Gastroesophageal sphincter (tissue), 4 donors: Measurements from ENCODE around the gene ATXN7. TPM values are rescaled to one million over a fixed set of nuclear protein-coding genes. Genes with fewer than 3 reads are reported as not detected.

ENCODE experiments used
- ATAC-seq: fragments of 150-250 bp; one replicate; pipeline ENCODE4 v1.9.1; 2016; ENCODE audit warnings: mild to moderate bottlenecking, moderate library complexity
- H3K27ac ChIP-seq, 4 donors: fragments of 200-600 bp; sonication (generic) in 3 of 4; 1 replicate in 3 of 4; 2 replicates in 1 of 4; pipeline ENCODE4 v1.5.1; 2016 to 2019
- H3K27me3 ChIP-seq: fragments of 200-600 bp; sonication (generic); one replicate; pipeline ENCODE4 v1.5.1; 2019
- H3K36me3 ChIP-seq, 2 donors: fragments of 200-600 bp; sonication (generic); one replicate each; pipeline ENCODE4 v1.5.1; 2019; ENCODE audit warnings: control low read depth in 1 of 2
- H3K4me1 ChIP-seq, 3 donors: fragments of 200-600 bp; sonication (generic); 1 replicate in 2 of 3; 2 replicates in 1 of 3; pipeline ENCODE4 v1.5.1; 2016 to 2019; ENCODE audit warnings: control low read depth in 2 of 3
- H3K4me3 ChIP-seq, 2 donors: fragments of 200-600 bp; sonication (generic); one replicate each; pipeline ENCODE4 v1.5.1; 2019; ENCODE audit warnings: mild to moderate bottlenecking in 1 of 2, moderate library complexity in 1 of 2
- H3K9me3 ChIP-seq, 3 donors: fragments of 200-600 bp; sonication (generic); one replicate each; pipeline ENCODE4 v1.5.1; 2017 to 2019; ENCODE audit warnings: control low read depth in 2 of 3
- CTCF ChIP-seq, 4 experiments: fragments of 200-600 bp in 2 of 4; fragments of 450-650 bp in 2 of 4; sonication (generic) in 1 of 4; IDR thresholded peaks; one replicate each; pipeline ENCODE4 v1.5.1; 2017 to 2019; ENCODE audit warnings: antibody characterized with exemption in 4 of 4, mild to moderate bottlenecking in 2 of 4, moderate library complexity in 2 of 4
- EP300 ChIP-seq: sonication (generic); formaldehyde crosslinking; IDR thresholded peaks from one replicate; pipeline ENCODE4 v1.6.1; 2017; ENCODE audit warnings: antibody characterized with exemption, mild to moderate bottlenecking
- POLR2A ChIP-seq, 2 donors: fragments of 450-650 bp; IDR thresholded peaks; one replicate each; pipeline ENCODE4 v1.6.1; 2017; ENCODE audit warnings: antibody characterized with exemption in 2 of 2, mild to moderate bottlenecking in 2 of 2, moderate library complexity in 1 of 2
- POLR2AphosphoS5 ChIP-seq: sonication (generic); formaldehyde crosslinking; IDR thresholded peaks from one replicate; pipeline ENCODE4 v1.6.1; 2017; ENCODE audit warnings: antibody characterized with exemption
- WGBS, 2 donors: methylation state at CpG; one replicate each; pipeline ENCODE4 v1.1.5; 2018; ENCODE audit warnings: low coverage in 1 of 2; 5-methylcytosine and 5-hydroxymethylcytosine counted together
- total RNA-seq, 4 donors: library from RNA; depleted of rRNA; stranded (reverse); fragments of >200 nt; gene quantifications; one replicate each; pipeline ENCODE4 v1.1.0, GENCODE V29; 2016

The ATXN7 gene
- total RNA-seq, 4 donors from 2014 or later, result 15.5 to 36.3 (median 19.8) TPM

GRCh38 chr3:64011685-64012084 lies 148.0 kb downstream of the ATXN7 start:
- no peak for TF ChIP-seq POLR2AphosphoS5
- no peak for TF ChIP-seq CTCF (IDR thresholded peaks at IDR 0.05)
- no peak for TF ChIP-seq POLR2A (IDR thresholded peaks at IDR 0.05)
- no peak for TF ChIP-seq EP300
- H3K4me1 ChIP-seq, result peaks cover 0 to 47% (median 0%) of the 10 kb centered on the region in 3 donors
- ATAC-seq, result no peak
- H3K9me3 ChIP-seq, result no peaks in the 10 kb centered on the region
- 69 to 77% methylated on average over 5 of the region's 5 CpGs for WGBS, 2 donors
- no peaks in the 10 kb centered on the region for H3K27me3 ChIP-seq
- H3K36me3 ChIP-seq, result peaks cover 4 to 100% of the 10 kb centered on the region in 2 donors
- no peak overlapping the region for H3K4me3 ChIP-seq
- peak overlapping the region in 1 of 4 donors; percentile 26 for H3K27ac ChIP-seq

- no peak for ATAC-seq
- Histone ChIP-seq H3K4me3 (no peak overlapping the region), H3K36me3 (peaks cover 7 to 95% of the 10 kb centered on the region in 2 donors), H3K27ac (peak overlapping the region in 2 of 4 donors; percentile 9 to 34), H3K9me3 (no peaks in the 10 kb centered on the region), H3K27me3 (no peaks in the 10 kb centered on the region), H3K4me1 (peaks cover 7 to 44% (median 7%) of the 10 kb centered on the region in 3 donors)
- TF ChIP-seq POLR2A (IDR thresholded peaks at IDR 0.05) (no peak), EP300 (no peak), CTCF (IDR thresholded peaks at IDR 0.05) (no peak), POLR2AphosphoS5 (no peak)
- WGBS, 2 donors, result 60 to 68% methylated on average over 3 of the region's 3 CpGs
Measured at GRCh38 chr3:64016941-64017620, 153.4 kb downstream of the ATXN7 start.

- Histone ChIP-seq H3K4me3 (no peak overlapping the region), H3K9me3 (no peaks in the 10 kb centered on the region), H3K27ac (no peak overlapping the region), H3K4me1 (peaks cover 7 to 59% (median 11%) of the 10 kb centered on the region in 3 donors), H3K27me3 (no peaks in the 10 kb centered on the region), H3K36me3 (peaks cover 4 to 73% of the 10 kb centered on the region in 2 donors)
- TF ChIP-seq CTCF (IDR thresholded peaks at IDR 0.05) (no peak), EP300 (no peak), POLR2A (IDR thresholded peaks at IDR 0.05) (no peak), POLR2AphosphoS5 (no peak)
- 64 to 92% methylated on average over 3 of the region's 3 CpGs for WGBS, 2 donors
- no peak for ATAC-seq
Measured at GRCh38 chr3:64019271-64019670, 155.6 kb downstream of the ATXN7 start.

- H3K9me3 ChIP-seq, result no peaks in the 10 kb centered on the region
- H3K27ac ChIP-seq, result no peak overlapping the region
- peaks cover 7 to 59% (median 11%) of the 10 kb centered on the region in 3 donors for H3K4me1 ChIP-seq
- no peaks in the 10 kb centered on the region for H3K27me3 ChIP-seq
- ATAC-seq, result no peak
- peaks cover 4 to 67% of the 10 kb centered on the region in 2 donors for H3K36me3 ChIP-seq
- no peak overlapping the region for H3K4me3 ChIP-seq
- TF ChIP-seq CTCF (IDR thresholded peaks at IDR 0.05), result no peak
- no peak for TF ChIP-seq POLR2AphosphoS5
- no peak for TF ChIP-seq EP300
- no peak for TF ChIP-seq POLR2A (IDR thresholded peaks at IDR 0.05)
- 69 to 78% methylated on average over 2 of the region's 2 CpGs for WGBS, 2 donors
Measured at GRCh38 chr3:64019879-64020278, 156.2 kb downstream of the ATXN7 start.

GRCh38 chr3:64021922-64022321 lies 158.3 kb downstream of the ATXN7 start:
- peak overlapping the region in 1 of 4 donors; percentile 89 for H3K27ac ChIP-seq
- H3K36me3 ChIP-seq, result peaks cover 4 to 46% of the 10 kb centered on the region in 2 donors
- no peak for ATAC-seq
- no peak for TF ChIP-seq POLR2A (IDR thresholded peaks at IDR 0.05)
- TF ChIP-seq CTCF (IDR thresholded peaks at IDR 0.05), result no peak
- TF ChIP-seq EP300, result no peak
- no peak for TF ChIP-seq POLR2AphosphoS5
- WGBS, 2 donors, result 64 to 79% methylated on average over 6 of the region's 6 CpGs
- no peaks in the 10 kb centered on the region for H3K27me3 ChIP-seq
- peak overlapping the region in 1 of 2 donors; percentile 88 for H3K4me3 ChIP-seq
- H3K9me3 ChIP-seq, result no peaks in the 10 kb centered on the region
- H3K4me1 ChIP-seq, result peaks cover 7 to 53% (median 11%) of the 10 kb centered on the region in 3 donors
